MM.1S (cell line): ENCODE results near the gene PCDH19.

Experiments used
- CTCF ChIP-seq: fragments of 300-600 bp; sonication (generic); IDR thresholded peaks from 2 replicates; pipeline ENCODE4 v1.5.1; 2016; ENCODE audit warnings: antibody characterized with exemption, low read length, mixed read lengths
- EZH2 ChIP-seq: fragments of 300-600 bp; sonication (generic); optimal IDR thresholded peaks from 2 replicates; pipeline ENCODE3; 2017; ENCODE audit warnings: low read depth, mild to moderate bottlenecking, antibody characterized with exemption, low read length, mixed read lengths
- EZH2phosphoT487 ChIP-seq: fragments of 300-600 bp; sonication (generic); IDR thresholded peaks from 2 replicates; pipeline ENCODE4 v1.6.1; 2018; ENCODE audit warnings: antibody characterized with exemption, low read length

GRCh38 chrX:100447655-100448397, 37.8 kb upstream of the PCDH19 start:
- TF ChIP-seq CTCF = peak; percentile 81
- TF ChIP-seq EZH2 = no peak
- TF ChIP-seq EZH2phosphoT487 = no peak
